HEK293 (cell line): Measurements from ENCODE around the gene TMEM207.

Experiments used
- CTCF ChIA-PET: fragments of 350-600 bp; formaldehyde crosslinking; extraction: SDS; loops from one replicate; lab custom pipeline; 2021; ENCODE audit warnings: antibody characterized with exemption; lab: Yijun Ruan, JAX
- POLR2A ChIA-PET: fragments of 300-600 bp; formaldehyde crosslinking; extraction: SDS; loops from one replicate; lab custom pipeline; 2020; ENCODE audit warnings: antibody characterized with exemption, inconsistent platforms; lab: Yijun Ruan, JAX
- H3K27ac ChIP-seq: fragments of 200-500 bp; sonication (Bioruptor generic); 2 replicates; pipeline ENCODE4 v1.5.1; 2014; ENCODE audit warnings: low read depth, low read length, control low read depth, inconsistent platforms; ENCODE audit errors: extremely low read depth
- H3K36me3 ChIP-seq, 2 experiments: fragments of 200-500 bp in 1 of 2; sonication (Bioruptor generic) in 1 of 2; 1 replicate in 1 of 2; 2 replicates in 1 of 2; pipeline ENCODE4 v1.5.1; 2014 to 2017; ENCODE audit warnings: inconsistent platforms in 2 of 2, low read length in 2 of 2; ENCODE audit not compliant: control insufficient read depth in 2 of 2, insufficient read depth in 1 of 2
- H3K4me1 ChIP-seq: fragments of 200-500 bp; sonication (Bioruptor generic); 2 replicates; pipeline ENCODE4 v1.5.1; 2014; ENCODE audit warnings: mild to moderate bottlenecking, low read length, inconsistent platforms; ENCODE audit not compliant: control insufficient read depth, insufficient read depth
- H3K4me3 ChIP-seq: 2 replicates; pipeline ENCODE4 v1.5.1; 2011; ENCODE audit warnings: low read depth, mild to moderate bottlenecking, control low read depth, low read length, moderate library complexity
- H3K9me3 ChIP-seq: fragments of 200-500 bp; sonication (Bioruptor generic); 2 replicates; pipeline ENCODE4 v1.5.1; 2014; ENCODE audit warnings: low read depth, low read length, inconsistent platforms; ENCODE audit not compliant: control insufficient read depth, insufficient read depth
- MZF1 ChIP-seq: fragments of 450-650 bp; formaldehyde crosslinking; IDR thresholded peaks from 2 replicates; pipeline ENCODE4 v1.5.1; 2017; ENCODE audit warnings: missing biosample characterization, missing genetic modification characterization, borderline replicate concordance
- SP7 ChIP-seq: fragments of 450-650 bp; formaldehyde crosslinking; IDR thresholded peaks from 2 replicates; pipeline ENCODE4 v1.5.1; 2016; ENCODE audit warnings: missing biosample characterization, missing genetic modification characterization
- ZNF16 ChIP-seq: fragments of 450-650 bp; formaldehyde crosslinking; IDR thresholded peaks from 2 replicates; pipeline ENCODE4 v1.5.1; 2016; ENCODE audit warnings: low read depth, missing biosample characterization, missing genetic modification characterization
- ZNF175 ChIP-seq: fragments of 450-650 bp; formaldehyde crosslinking; IDR thresholded peaks from 2 replicates; pipeline ENCODE4 v1.5.1; 2016; ENCODE audit warnings: missing biosample characterization, missing genetic modification characterization
- ZNF433 ChIP-seq: fragments of 450-650 bp; formaldehyde crosslinking; IDR thresholded peaks from 2 replicates; pipeline ENCODE4 v1.5.1; 2016; ENCODE audit warnings: missing biosample characterization, missing genetic modification characterization, low read depth
- ZNF449 ChIP-seq: fragments of 450-650 bp; formaldehyde crosslinking; IDR thresholded peaks from 2 replicates; pipeline ENCODE4 v1.5.1; 2017; ENCODE audit warnings: missing biosample characterization, mild to moderate bottlenecking, missing genetic modification characterization, moderate library complexity
- ZNF626 ChIP-seq: fragments of 450-650 bp; sonication (Bioruptor Pico); formaldehyde crosslinking; IDR thresholded peaks from 2 replicates; pipeline ENCODE4 v1.5.1; 2018; ENCODE audit warnings: missing biosample characterization, missing genetic modification characterization, inconsistent platforms
- ZNF707 ChIP-seq: fragments of 450-650 bp; formaldehyde crosslinking; IDR thresholded peaks from 2 replicates; pipeline ENCODE4 v1.5.1; 2016; ENCODE audit warnings: missing biosample characterization, missing genetic modification characterization
- ZNF776 ChIP-seq: fragments of 450-650 bp; formaldehyde crosslinking; IDR thresholded peaks from 2 replicates; pipeline ENCODE4 v1.5.0; 2017; ENCODE audit warnings: missing biosample characterization, missing genetic modification characterization, borderline replicate concordance
- ZNF791 ChIP-seq: fragments of 450-650 bp; formaldehyde crosslinking; IDR thresholded peaks from 2 replicates; pipeline ENCODE4 v1.5.1; 2016; ENCODE audit warnings: missing biosample characterization, missing genetic modification characterization
- ZSCAN23 ChIP-seq: fragments of 450-650 bp; formaldehyde crosslinking; IDR thresholded peaks from 2 replicates; pipeline ENCODE4 v1.5.1; 2016; ENCODE audit warnings: missing biosample characterization, missing genetic modification characterization
- ZSCAN4 ChIP-seq: fragments of 450-650 bp; formaldehyde crosslinking; IDR thresholded peaks from 2 replicates; pipeline ENCODE4 v1.5.1; 2017; ENCODE audit warnings: missing biosample characterization, missing genetic modification characterization
- ZSCAN5A ChIP-seq: fragments of 450-650 bp; formaldehyde crosslinking; IDR thresholded peaks from 2 replicates; pipeline ENCODE4 v1.5.1; 2016; ENCODE audit warnings: missing biosample characterization, missing genetic modification characterization
- TF ChIP-seq, protein P1 (sequence below): fragments of 450-650 bp; formaldehyde crosslinking; conservative IDR thresholded peaks from 2 replicates; pipeline ENCODE4 v1.5.1; 2016; ENCODE audit warnings: low read depth, missing biosample characterization, missing genetic modification characterization
- TF ChIP-seq, protein P2 (sequence below): fragments of 450-650 bp; formaldehyde crosslinking; IDR thresholded peaks from 2 replicates; pipeline ENCODE4 v1.5.1; 2016; ENCODE audit warnings: missing biosample characterization, missing genetic modification characterization

Gene TMEM207

DNA sequence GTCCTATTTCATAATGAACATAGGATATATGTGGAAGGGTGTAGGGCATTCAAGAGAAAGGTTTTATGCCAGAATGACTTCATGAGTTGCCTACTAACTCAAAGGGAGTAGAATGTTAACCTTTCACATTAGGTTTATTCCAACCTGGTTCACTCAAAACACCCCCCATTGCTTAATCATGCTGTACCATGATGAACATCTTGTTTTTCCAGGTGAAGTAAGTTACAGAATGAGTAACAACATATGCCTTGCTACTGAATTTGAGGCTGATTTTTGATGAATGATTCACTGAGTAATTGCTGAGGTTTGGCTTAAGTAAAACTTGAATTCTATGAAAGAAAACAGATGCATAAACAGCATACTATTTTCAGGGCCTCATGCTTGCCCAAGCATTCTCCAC is 67.6 kb downstream of the TMEM207 start:
- H3K9me3 ChIP-seq: no peaks in the 10 kb centered on the region
- ChIA-PET POLR2A (no interaction called here), CTCF (no interaction called here)
- no peak overlapping the region for H3K4me3 ChIP-seq
- H3K27ac ChIP-seq: no peak overlapping the region
- H3K36me3 ChIP-seq: no peaks in the 10 kb centered on the region
- TF ChIP-seq, protein P1, sequence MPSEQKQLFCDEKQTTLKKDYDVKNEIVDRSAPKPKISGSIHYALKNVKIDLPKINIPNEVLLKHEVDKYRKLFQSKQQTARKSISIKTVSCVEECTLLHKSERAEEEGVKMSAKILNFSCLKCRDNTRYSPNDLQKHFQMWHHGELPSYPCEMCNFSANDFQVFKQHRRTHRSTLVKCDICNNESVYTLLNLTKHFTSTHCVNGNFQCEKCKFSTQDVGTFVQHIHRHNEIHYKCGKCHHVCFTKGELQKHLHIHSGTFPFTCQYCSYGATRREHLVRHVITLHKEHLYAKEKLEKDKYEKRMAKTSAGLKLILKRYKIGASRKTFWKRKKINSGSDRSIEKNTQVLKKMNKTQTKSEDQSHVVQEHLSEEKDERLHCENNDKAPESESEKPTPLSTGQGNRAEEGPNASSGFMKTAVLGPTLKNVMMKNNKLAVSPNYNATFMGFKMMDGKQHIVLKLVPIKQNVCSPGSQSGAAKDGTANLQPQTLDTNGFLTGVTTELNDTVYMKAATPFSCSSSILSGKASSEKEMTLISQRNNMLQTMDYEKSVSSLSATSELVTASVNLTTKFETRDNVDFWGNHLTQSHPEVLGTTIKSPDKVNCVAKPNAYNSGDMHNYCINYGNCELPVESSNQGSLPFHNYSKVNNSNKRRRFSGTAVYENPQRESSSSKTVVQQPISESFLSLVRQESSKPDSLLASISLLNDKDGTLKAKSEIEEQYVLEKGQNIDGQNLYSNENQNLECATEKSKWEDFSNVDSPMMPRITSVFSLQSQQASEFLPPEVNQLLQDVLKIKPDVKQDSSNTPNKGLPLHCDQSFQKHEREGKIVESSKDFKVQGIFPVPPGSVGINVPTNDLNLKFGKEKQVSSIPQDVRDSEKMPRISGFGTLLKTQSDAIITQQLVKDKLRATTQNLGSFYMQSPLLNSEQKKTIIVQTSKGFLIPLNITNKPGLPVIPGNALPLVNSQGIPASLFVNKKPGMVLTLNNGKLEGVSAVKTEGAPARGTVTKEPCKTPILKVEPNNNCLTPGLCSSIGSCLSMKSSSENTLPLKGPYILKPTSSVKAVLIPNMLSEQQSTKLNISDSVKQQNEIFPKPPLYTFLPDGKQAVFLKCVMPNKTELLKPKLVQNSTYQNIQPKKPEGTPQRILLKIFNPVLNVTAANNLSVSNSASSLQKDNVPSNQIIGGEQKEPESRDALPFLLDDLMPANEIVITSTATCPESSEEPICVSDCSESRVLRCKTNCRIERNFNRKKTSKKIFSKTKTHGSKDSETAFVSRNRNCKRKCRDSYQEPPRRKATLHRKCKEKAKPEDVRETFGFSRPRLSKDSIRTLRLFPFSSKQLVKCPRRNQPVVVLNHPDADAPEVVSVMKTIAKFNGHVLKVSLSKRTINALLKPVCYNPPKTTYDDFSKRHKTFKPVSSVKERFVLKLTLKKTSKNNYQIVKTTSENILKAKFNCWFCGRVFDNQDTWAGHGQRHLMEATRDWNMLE (tag by site-specific recombination): no peak
- TF ChIP-seq ZSCAN5A (tag by site-specific recombination): no peak
- H3K4me1 ChIP-seq: no peaks in the 10 kb centered on the region

DNA sequence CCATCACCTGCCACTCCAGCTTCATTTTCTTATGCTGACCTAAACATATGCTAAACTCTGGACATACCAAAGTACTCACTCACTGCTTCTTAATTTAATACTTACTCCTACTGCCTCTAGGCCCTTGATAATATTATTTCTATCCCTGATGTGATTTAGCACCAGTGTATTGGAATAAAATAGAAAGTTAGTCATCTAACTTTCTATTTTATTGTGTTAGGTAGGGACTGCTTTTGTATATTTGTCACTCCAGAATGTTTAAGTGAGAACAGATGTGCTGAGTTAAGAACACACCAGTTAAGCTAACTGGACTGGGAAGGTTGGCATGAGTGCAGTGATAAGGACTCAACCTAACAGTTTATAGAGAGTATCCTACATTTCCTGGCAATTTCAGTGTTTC is 68.3 kb downstream of the TMEM207 start:
- Histone ChIP-seq H3K9me3 (no peaks in the 10 kb centered on the region), H3K4me1 (no peaks in the 10 kb centered on the region), H3K4me3 (no peak overlapping the region), H3K27ac (no peak overlapping the region), H3K36me3 (no peaks in the 10 kb centered on the region)
- ChIA-PET POLR2A (no interaction called here), CTCF (no interaction called here)
- TF ChIP-seq ZSCAN4 (no peak), ZNF707 (tag by site-specific recombination) (no peak), ZNF175 (tag by site-specific recombination) (no peak), SP7 (tag by site-specific recombination) (no peak), MZF1 (tag by site-specific recombination) (no peak), ZNF626 (tag by site-specific recombination) (no peak), ZSCAN23 (no peak), ZNF791 (tag by site-specific recombination) (no peak), ZNF449 (tag by site-specific recombination) (no peak), ZNF776 (tag by site-specific recombination) (no peak), ZNF433 (no peak), ZNF16 (tag by site-specific recombination) (no peak)
- TF ChIP-seq, protein P1 (tag by site-specific recombination): no peak
- TF ChIP-seq, protein P2, sequence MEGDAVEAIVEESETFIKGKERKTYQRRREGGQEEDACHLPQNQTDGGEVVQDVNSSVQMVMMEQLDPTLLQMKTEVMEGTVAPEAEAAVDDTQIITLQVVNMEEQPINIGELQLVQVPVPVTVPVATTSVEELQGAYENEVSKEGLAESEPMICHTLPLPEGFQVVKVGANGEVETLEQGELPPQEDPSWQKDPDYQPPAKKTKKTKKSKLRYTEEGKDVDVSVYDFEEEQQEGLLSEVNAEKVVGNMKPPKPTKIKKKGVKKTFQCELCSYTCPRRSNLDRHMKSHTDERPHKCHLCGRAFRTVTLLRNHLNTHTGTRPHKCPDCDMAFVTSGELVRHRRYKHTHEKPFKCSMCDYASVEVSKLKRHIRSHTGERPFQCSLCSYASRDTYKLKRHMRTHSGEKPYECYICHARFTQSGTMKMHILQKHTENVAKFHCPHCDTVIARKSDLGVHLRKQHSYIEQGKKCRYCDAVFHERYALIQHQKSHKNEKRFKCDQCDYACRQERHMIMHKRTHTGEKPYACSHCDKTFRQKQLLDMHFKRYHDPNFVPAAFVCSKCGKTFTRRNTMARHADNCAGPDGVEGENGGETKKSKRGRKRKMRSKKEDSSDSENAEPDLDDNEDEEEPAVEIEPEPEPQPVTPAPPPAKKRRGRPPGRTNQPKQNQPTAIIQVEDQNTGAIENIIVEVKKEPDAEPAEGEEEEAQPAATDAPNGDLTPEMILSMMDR (tag by site-specific recombination): no peak
